ENCODE results near the gene SH2D3A.

DNA sequence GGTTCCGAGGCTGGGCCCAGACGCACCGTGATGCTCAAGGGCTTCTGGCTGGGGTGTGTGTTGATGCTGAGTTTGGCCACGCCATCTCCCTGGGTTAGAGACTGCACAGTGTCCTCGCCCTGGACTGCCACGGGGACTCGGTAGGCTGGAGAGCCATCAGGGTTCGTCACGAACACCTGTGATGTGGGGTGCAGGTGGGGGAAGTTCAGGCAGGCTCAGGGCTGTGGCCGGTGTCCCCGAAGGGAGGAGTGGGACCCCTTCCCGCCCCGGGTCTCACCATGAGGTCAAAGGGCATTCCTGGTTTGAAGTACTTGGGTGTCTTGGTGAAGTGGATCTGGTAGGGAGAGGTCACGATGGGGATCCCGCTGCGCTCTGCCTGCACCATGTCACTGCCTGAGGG lies 55.0 kb downstream of the SH2D3A start:
- TF ChIP-seq, protein P1, sequence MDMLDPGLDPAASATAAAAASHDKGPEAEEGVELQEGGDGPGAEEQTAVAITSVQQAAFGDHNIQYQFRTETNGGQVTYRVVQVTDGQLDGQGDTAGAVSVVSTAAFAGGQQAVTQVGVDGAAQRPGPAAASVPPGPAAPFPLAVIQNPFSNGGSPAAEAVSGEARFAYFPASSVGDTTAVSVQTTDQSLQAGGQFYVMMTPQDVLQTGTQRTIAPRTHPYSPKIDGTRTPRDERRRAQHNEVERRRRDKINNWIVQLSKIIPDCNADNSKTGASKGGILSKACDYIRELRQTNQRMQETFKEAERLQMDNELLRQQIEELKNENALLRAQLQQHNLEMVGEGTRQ (IDR thresholded peaks at IDR 0.05; ENCODE audit: low read depth, low read length): no peak
- TF ChIP-seq POLR2A (IDR thresholded peaks at IDR 0.05; ENCODE audit: low read depth, low read length) (no peak), SMC3 (IDR thresholded peaks at IDR 0.05; ENCODE audit: low read depth, low read length) (no peak), CTCF (conservative IDR thresholded peaks at IDR 0.05; ENCODE audit: low read depth, low read length) (no peak), RAD21 (IDR thresholded peaks at IDR 0.05; ENCODE audit: low read length) (no peak), CEBPB (IDR thresholded peaks at IDR 0.05; ENCODE audit: low read depth, low read length) (no peak)

All from IMR-90 (cell line).